Stomach smooth muscle (tissue), 2 donors: ENCODE results near the gene CIT.

Source experiments
- H3K27ac ChIP-seq: one replicate; pipeline ENCODE4 v1.7.0; 2013; ENCODE audit warnings: mild to moderate bottlenecking, low read length, inconsistent platforms
- H3K27me3 ChIP-seq, 2 donors: one replicate each; pipeline ENCODE4 v1.7.0; 2013; ENCODE audit warnings: low read length in 2 of 2; ENCODE audit not compliant: insufficient read depth in 2 of 2, control insufficient read depth in 1 of 2
- H3K36me3 ChIP-seq, 2 donors: one replicate each; pipeline ENCODE4 v1.7.0; 2013; ENCODE audit warnings: low read length in 2 of 2; ENCODE audit not compliant: control insufficient read depth in 2 of 2, insufficient read depth in 2 of 2
- H3K4me1 ChIP-seq: one replicate; pipeline ENCODE4 v1.7.0; 2013; ENCODE audit warnings: low read length; ENCODE audit not compliant: control insufficient read depth, insufficient read depth
- H3K4me3 ChIP-seq, 2 donors: one replicate each; pipeline ENCODE4 v1.7.0; 2013; ENCODE audit warnings: low read length in 2 of 2
- H3K9ac ChIP-seq, 2 donors: one replicate each; pipeline ENCODE4 v1.7.0; 2013; ENCODE audit warnings: low read length in 2 of 2, mild to moderate bottlenecking in 1 of 2
- H3K9me3 ChIP-seq, 2 donors: one replicate each; pipeline ENCODE4 v1.7.0; 2013; ENCODE audit warnings: low read length in 2 of 2; ENCODE audit not compliant: control insufficient read depth in 2 of 2
- donor health status: healthy.
- donor health status: Pancreatic carcinoma.

The CIT gene

DNA sequence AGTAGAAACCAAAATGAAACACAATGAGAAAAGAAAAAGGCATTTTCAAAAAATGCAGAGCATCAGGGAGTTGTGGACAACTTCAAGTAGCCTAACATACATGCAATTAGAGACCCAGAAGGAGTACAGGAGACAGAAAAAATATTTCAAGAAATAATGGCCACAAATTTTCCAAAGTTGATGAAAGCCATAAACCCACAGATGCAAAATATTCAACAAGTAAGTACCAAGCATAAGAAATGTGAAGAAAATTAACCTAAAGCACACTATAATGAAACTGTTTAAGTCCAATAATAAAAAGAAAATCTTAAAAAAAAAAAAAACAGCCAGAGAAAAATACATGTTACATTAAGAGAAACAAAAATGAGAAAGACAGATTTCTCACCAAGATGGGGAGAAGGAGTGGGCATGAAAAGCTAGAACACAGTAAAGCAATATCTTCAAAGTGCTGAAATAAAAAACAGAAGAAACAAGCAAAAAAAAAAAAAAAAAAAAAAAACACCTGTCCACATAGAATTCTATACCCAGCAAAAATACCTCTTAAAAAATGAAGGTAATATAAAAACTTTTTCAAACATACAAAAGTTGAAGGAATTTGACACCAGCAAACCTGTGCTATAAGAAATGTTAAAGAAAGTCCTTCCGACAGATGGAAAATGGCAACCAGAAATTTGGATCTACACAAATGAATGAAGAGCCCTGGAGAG, 132.1 kb downstream of the CIT start:
- no peaks in the 10 kb centered on the region for H3K27me3 ChIP-seq

GRCh38 chr12:119742700-119743099, 134.4 kb downstream of the CIT start:
- Histone ChIP-seq H3K9me3 (peaks cover 0 to 3% of the 10 kb centered on the region in 2 donors), H3K4me1 (no peaks in the 10 kb centered on the region), H3K27ac (no peak overlapping the region), H3K27me3 (no peaks in the 10 kb centered on the region), H3K4me3 (no peak overlapping the region), H3K36me3 (no peaks in the 10 kb centered on the region), H3K9ac (no peak overlapping the region)

More for the DNA sequence above, 132.1 kb downstream of the CIT start:
- Histone ChIP-seq H3K9me3 (peaks cover 0 to 3% of the 10 kb centered on the region in 2 donors), H3K4me3 (no peak overlapping the region), H3K9ac (no peak overlapping the region), H3K27ac (no peak overlapping the region), H3K36me3 (no peaks in the 10 kb centered on the region), H3K4me1 (no peaks in the 10 kb centered on the region)

DNA sequence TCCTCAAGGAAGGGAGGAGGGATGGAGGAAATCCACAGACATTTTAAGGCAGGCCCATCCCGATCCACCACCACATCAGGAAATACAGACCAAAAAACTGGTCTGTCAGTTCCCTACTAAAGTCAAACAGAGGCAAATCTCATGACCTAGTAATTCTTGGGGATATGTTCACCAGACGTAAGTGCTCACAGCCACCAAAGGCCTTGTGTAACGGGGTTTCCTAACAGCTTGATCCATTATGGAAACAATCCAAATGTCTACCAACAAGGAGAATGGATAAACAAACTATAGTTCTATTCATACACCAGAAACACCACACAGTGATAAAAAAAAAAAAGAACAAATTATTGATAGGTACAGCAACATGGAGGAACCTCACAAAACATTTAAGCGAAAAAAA, 136.3 kb downstream of the CIT start:
- H3K4me1 ChIP-seq: no peaks in the 10 kb centered on the region
- no peak overlapping the region for H3K4me3 ChIP-seq
- H3K9ac ChIP-seq: no peak overlapping the region
- H3K9me3 ChIP-seq: peaks cover 0 to under 1% of the 10 kb centered on the region in 2 donors
- H3K36me3 ChIP-seq: no peaks in the 10 kb centered on the region
- no peaks in the 10 kb centered on the region for H3K27me3 ChIP-seq
- H3K27ac ChIP-seq: no peak overlapping the region

DNA sequence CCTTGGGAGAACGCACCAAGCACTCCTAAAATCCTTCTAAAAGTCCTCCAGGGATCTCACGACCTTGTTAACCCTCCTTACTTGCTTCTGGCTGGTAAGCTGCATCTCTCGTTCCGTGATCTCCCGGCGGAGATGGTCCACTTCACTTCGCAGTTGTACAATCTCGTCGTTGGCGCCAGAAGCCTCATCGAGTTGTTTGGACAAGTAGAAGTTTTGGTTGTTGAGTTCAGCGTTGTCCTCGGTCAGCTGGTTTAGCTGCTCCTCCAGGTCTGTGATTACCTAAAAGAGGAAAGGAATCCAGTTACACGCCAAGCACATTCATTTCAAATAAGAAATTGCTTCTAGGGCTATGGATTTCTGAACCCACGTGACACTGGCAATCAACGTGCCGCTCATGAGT, 142.0 kb downstream of the CIT start:
- no peaks in the 10 kb centered on the region for H3K27me3 ChIP-seq
- H3K9me3 ChIP-seq: no peaks in the 10 kb centered on the region
- H3K9ac ChIP-seq: no peak overlapping the region
- H3K4me3 ChIP-seq: no peak overlapping the region
- no peaks in the 10 kb centered on the region for H3K36me3 ChIP-seq
- H3K27ac ChIP-seq: no peak overlapping the region
- H3K4me1 ChIP-seq: no peaks in the 10 kb centered on the region

- Histone ChIP-seq H3K36me3 (no peaks in the 10 kb centered on the region), H3K27ac (no peak overlapping the region), H3K9ac (no peak overlapping the region), H3K9me3 (no peaks in the 10 kb centered on the region), H3K4me1 (peaks cover 2% of the 10 kb centered on the region), H3K27me3 (no peaks in the 10 kb centered on the region), H3K4me3 (no peak overlapping the region)
Observed at GRCh38 chr12:119730381-119730780, 146.7 kb downstream of the CIT start.

GRCh38 chr12:119729871-119730270, 147.2 kb downstream of the CIT start:
- H3K9me3 ChIP-seq: no peaks in the 10 kb centered on the region

DNA sequence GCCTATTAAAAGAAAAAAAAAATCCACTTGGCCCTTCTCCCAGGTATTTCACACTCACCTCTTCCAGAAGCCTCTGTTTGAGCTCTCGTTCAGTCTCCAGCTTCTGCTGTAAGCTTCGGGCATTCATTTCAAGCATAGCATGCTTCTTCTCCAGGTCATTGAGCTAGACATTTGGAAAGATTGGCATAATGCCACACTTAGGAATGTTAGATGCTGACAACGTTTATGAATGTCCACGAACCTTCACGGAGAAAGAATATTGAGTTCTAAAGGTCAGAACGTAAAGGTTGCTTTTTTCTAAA, 148.7 kb downstream of the CIT start:
- H3K9ac ChIP-seq: no peak overlapping the region
- no peaks in the 10 kb centered on the region for H3K9me3 ChIP-seq
- no peak overlapping the region for H3K27ac ChIP-seq
- H3K36me3 ChIP-seq: no peaks in the 10 kb centered on the region
- peaks cover 2% of the 10 kb centered on the region for H3K4me1 ChIP-seq
- no peak overlapping the region for H3K4me3 ChIP-seq
- no peaks in the 10 kb centered on the region for H3K27me3 ChIP-seq

More at GRCh38 chr12:119729871-119730270, 147.2 kb downstream of the CIT start:
- Histone ChIP-seq H3K27me3 (no peaks in the 10 kb centered on the region), H3K4me3 (no peak overlapping the region), H3K27ac (no peak overlapping the region), H3K9ac (no peak overlapping the region), H3K4me1 (peaks cover 2% of the 10 kb centered on the region), H3K36me3 (no peaks in the 10 kb centered on the region)

GRCh38 chr12:119727600-119728443, 149.3 kb downstream of the CIT start:
- no peak overlapping the region for H3K27ac ChIP-seq
- no peaks in the 10 kb centered on the region for H3K27me3 ChIP-seq
- H3K9me3 ChIP-seq: no peaks in the 10 kb centered on the region
- no peak overlapping the region for H3K4me3 ChIP-seq
- H3K4me1 ChIP-seq: peaks cover 2% of the 10 kb centered on the region
- H3K9ac ChIP-seq: no peak overlapping the region
- no peaks in the 10 kb centered on the region for H3K36me3 ChIP-seq

- no peaks in the 10 kb centered on the region for H3K9me3 ChIP-seq
- peaks cover 2% of the 10 kb centered on the region for H3K4me1 ChIP-seq
- no peak overlapping the region for H3K4me3 ChIP-seq
- H3K27ac ChIP-seq: no peak overlapping the region
- no peaks in the 10 kb centered on the region for H3K36me3 ChIP-seq
- no peaks in the 10 kb centered on the region for H3K27me3 ChIP-seq
- H3K9ac ChIP-seq: no peak overlapping the region
Observed at GRCh38 chr12:119725523-119725922, 151.6 kb downstream of the CIT start.

- H3K9me3 ChIP-seq: no peaks in the 10 kb centered on the region
- H3K4me1 ChIP-seq: no peaks in the 10 kb centered on the region
- H3K27me3 ChIP-seq: no peaks in the 10 kb centered on the region
- H3K36me3 ChIP-seq: no peaks in the 10 kb centered on the region
- H3K9ac ChIP-seq: no peak overlapping the region
- no peak overlapping the region for H3K27ac ChIP-seq
- H3K4me3 ChIP-seq: no peak overlapping the region
Observed at GRCh38 chr12:119721306-119721705, 155.8 kb downstream of the CIT start.

GRCh38 chr12:119720349-119720748, 156.8 kb downstream of the CIT start:
- Histone ChIP-seq H3K27ac (no peak overlapping the region), H3K4me1 (no peaks in the 10 kb centered on the region), H3K9ac (no peak overlapping the region), H3K9me3 (no peaks in the 10 kb centered on the region), H3K27me3 (no peaks in the 10 kb centered on the region), H3K4me3 (no peak overlapping the region), H3K36me3 (no peaks in the 10 kb centered on the region)
